SW480 (cell line): ENCODE data around the gene NDRG4.
"Not testable (repeated sequence)": the region's sequence is repeated elsewhere in the genome, so short reads cannot be mapped to it uniquely, and the experiment has no call there.

Source experiments
- DNase-seq: peaks from one replicate; pipeline ENCODE4 v3.0.0-alpha.2; 2016; ENCODE audit warnings: low spot score

NDRG4 gene

GRCh38 chr16:58465817-58466216 is 34.1 kb upstream of the NDRG4 start:
- no peak for DNase-seq

GRCh38 chr16:58466396-58466795 is 33.5 kb upstream of the NDRG4 start:
- no peak for DNase-seq

- DNase-seq, result no peak
These were observed 32.0 kb upstream of the NDRG4 start for GRCh38 chr16:58467905-58468304.

- DNase-seq, result peak; percentile 30
These were observed 28.6 kb upstream of the NDRG4 start for GRCh38 chr16:58471209-58471975.

- no peak for DNase-seq
These were observed 27.7 kb upstream of the NDRG4 start for GRCh38 chr16:58472266-58472665.

- no peak for DNase-seq
These were observed 27.1 kb upstream of the NDRG4 start for GRCh38 chr16:58472827-58473226.

GRCh38 chr16:58474296-58474695 is 25.6 kb upstream of the NDRG4 start:
- DNase-seq, result no peak

GRCh38 chr16:58475091-58475619 is 24.8 kb upstream of the NDRG4 start:
- DNase-seq, result no peak

- no peak for DNase-seq
These were observed 23.2 kb upstream of the NDRG4 start for GRCh38 chr16:58476791-58477190.

- no peak for DNase-seq
These were observed 21.5 kb upstream of the NDRG4 start for GRCh38 chr16:58478427-58478826.

- no peak for DNase-seq
These were observed 18.6 kb upstream of the NDRG4 start for GRCh38 chr16:58481226-58481869.

- no peak for DNase-seq
These were observed 18.0 kb upstream of the NDRG4 start for GRCh38 chr16:58481931-58482330.

- no peak for DNase-seq
These were observed 14.6 kb upstream of the NDRG4 start for GRCh38 chr16:58485184-58485887.

- DNase-seq, result peak; percentile 69
These were observed 12.2 kb upstream of the NDRG4 start for GRCh38 chr16:58487566-58488351.

- DNase-seq, result no peak
These were observed 11.4 kb upstream of the NDRG4 start for GRCh38 chr16:58488531-58488930.

GRCh38 chr16:58490065-58490464 is 9.9 kb upstream of the NDRG4 start:
- no peak for DNase-seq

- not testable (repeated sequence) for DNase-seq
These were observed 9.4 kb upstream of the NDRG4 start for GRCh38 chr16:58490539-58490938.

GRCh38 chr16:58492066-58492465 is 7.9 kb upstream of the NDRG4 start:
- no peak for DNase-seq

- no peak for DNase-seq
These were observed 7.2 kb upstream of the NDRG4 start for GRCh38 chr16:58492735-58493134.

GRCh38 chr16:58493756-58494431 is 6.0 kb upstream of the NDRG4 start:
- DNase-seq, result no peak

GRCh38 chr16:58494981-58495520 is 4.9 kb upstream of the NDRG4 start:
- DNase-seq, result peak; percentile 84
